OCI-LY3 (cell line): ENCODE results near the gene NAA10.

Experiments
- CTCF ChIP-seq: fragments of 200-600, 300-600 bp; sonication (generic); IDR thresholded peaks from 2 replicates; pipeline ENCODE4 v1.5.1; 2014; ENCODE audit warnings: antibody characterized with exemption, low read length, low read depth
- EZH2phosphoT487 ChIP-seq: fragments of 200-600 bp; shearing (Covaris generic); IDR thresholded peaks from 2 replicates; pipeline ENCODE4 v1.6.1; 2018; ENCODE audit warnings: antibody characterized with exemption, mixed run types, low read depth

GRCh38 chrX:153937056-153937455, 2.2 kb upstream of the NAA10 start:
- no peak for TF ChIP-seq CTCF
- no peak for TF ChIP-seq EZH2phosphoT487
